GM18502 (cell line): ENCODE results near the gene MEX3A.
A peak's percentile ranks its signal among the peaks of the same experiment; 100 is the strongest.
"Not testable (repeated sequence)": the region's sequence is repeated elsewhere in the genome, so short reads cannot be mapped to it uniquely, and the experiment has no call there.

Experiments
- ATAC-seq: cut with Tn5 transposase; IDR thresholded peaks from one replicate; pipeline ENCODE4 v1.9.1; 2021; ENCODE audit warnings: mild to moderate bottlenecking; ENCODE audit not compliant: unreplicated experiment, poor library complexity

Gene MEX3A

GRCh38 chr1:156060937-156061636, 21.2 kb downstream of the MEX3A start, which contains the start of gene RAB25:
TSS of gene RAB25 (plus strand) at chr1:156061160. CDS start at chr1:156061401, 241 bp downstream.
- no peak for ATAC-seq

GRCh38 chr1:156056326-156056849, 25.9 kb downstream of the MEX3A start:
- ATAC-seq, result no peak

- no peak for ATAC-seq
Measured at GRCh38 chr1:156055281-156056048, 26.8 kb downstream of the MEX3A start.

GRCh38 chr1:156054500-156055280, 27.6 kb downstream of the MEX3A start, which contains the start of gene LAMTOR2:
TSS of gene LAMTOR2 (plus strand) at chr1:156054782. CDS start at chr1:156054890, 108 bp downstream.
- peak; percentile 69 for ATAC-seq

- peak; percentile 38 for ATAC-seq
Measured at GRCh38 chr1:156053768-156054499, 28.3 kb downstream of the MEX3A start, which contains the start of gene UBQLN4. TSS of gene UBQLN4 (minus strand) at chr1:156053798. CDS start at chr1:156053701, 97 bp downstream.

GRCh38 chr1:156052862-156053767, 29.1 kb downstream of the MEX3A start:
- peak; percentile 15 for ATAC-seq

- ATAC-seq, result no peak
Measured at GRCh38 chr1:156051011-156051725, 31.1 kb downstream of the MEX3A start.

GRCh38 chr1:156050376-156050775, 31.9 kb downstream of the MEX3A start:
- no peak for ATAC-seq

- no peak for ATAC-seq
Measured at GRCh38 chr1:156048663-156049258, 33.5 kb downstream of the MEX3A start.

- ATAC-seq, result no peak
Measured at GRCh38 chr1:156045076-156045475, 37.2 kb downstream of the MEX3A start.

- ATAC-seq, result no peak
Measured at GRCh38 chr1:156042828-156043227, 39.4 kb downstream of the MEX3A start.

- not testable (repeated sequence) for ATAC-seq
Measured at GRCh38 chr1:156034991-156035390, 47.3 kb downstream of the MEX3A start.

GRCh38 chr1:156033011-156033410, 49.3 kb downstream of the MEX3A start:
- no peak for ATAC-seq

GRCh38 chr1:156026588-156026987, 55.7 kb downstream of the MEX3A start:
- no peak for ATAC-seq

GRCh38 chr1:156025876-156026275, 56.4 kb downstream of the MEX3A start:
- ATAC-seq, result no peak

GRCh38 chr1:156024801-156025200, 57.5 kb downstream of the MEX3A start:
- ATAC-seq, result no peak
